Esophagus squamous epithelium (tissue), 5 donors: ENCODE results near the gene HLX. TPM values are rescaled to one million over a fixed set of nuclear protein-coding genes. Genes with fewer than 3 reads are reported as not detected.

Source experiments
- DNase-seq: peaks from one replicate; lab custom pipeline; 2025; lab: John Stamatoyannopoulos, UW
- H3K27ac ChIP-seq, 4 donors: fragments of 200-600 bp; sonication (generic); one replicate each; pipeline ENCODE4 v1.5.1; 2016 to 2019; ENCODE audit warnings: mild to moderate bottlenecking in 1 of 4
- H3K27me3 ChIP-seq, 4 donors: fragments of 200-600 bp; sonication (generic); 1 replicate in 3 of 4; 2 replicates in 1 of 4; pipeline versions ENCODE4 v1.5.1 to v1.6.0; 2017 to 2021; ENCODE audit warnings: antibody characterized with exemption in 1 of 4
- H3K36me3 ChIP-seq, 3 donors: fragments of 200-600 bp; sonication (generic); one replicate each; pipeline ENCODE4 v1.5.1; 2016 to 2019
- H3K4me1 ChIP-seq, 3 donors: fragments of 200-600 bp; sonication (generic); one replicate each; pipeline ENCODE4 v1.5.1; 2017 to 2019
- H3K4me3 ChIP-seq, 4 donors: fragments of 200-600 bp; sonication (generic); 1 replicate in 3 of 4; 2 replicates in 1 of 4; pipeline ENCODE4 v1.5.1; 2016 to 2019; ENCODE audit warnings: mild to moderate bottlenecking in 2 of 4, moderate library complexity in 1 of 4
- H3K9me3 ChIP-seq, 3 donors: fragments of 200-600 bp; sonication (generic); one replicate each; pipeline ENCODE4 v1.5.1; 2016 to 2019
- CTCF ChIP-seq, 6 experiments: fragments of 450-650 bp in 4 of 6; fragments of 200-600 bp in 2 of 6; sonication (generic) in 2 of 6; IDR thresholded peaks; one replicate each; pipeline ENCODE4 v1.5.1; 2016 to 2019; ENCODE audit warnings: antibody characterized with exemption in 6 of 6, mild to moderate bottlenecking in 4 of 6, moderate library complexity in 4 of 6
- POLR2A ChIP-seq, 4 donors: fragments of 450-650 bp; IDR thresholded peaks; one replicate each; pipeline ENCODE4 v1.6.1; 2017; ENCODE audit warnings: antibody characterized with exemption in 4 of 4, mild to moderate bottlenecking in 4 of 4, moderate library complexity in 3 of 4
- WGBS, 2 donors: methylation state at CpG; one replicate each; pipeline ENCODE4 v1.1.5; 2018; 5-methylcytosine and 5-hydroxymethylcytosine counted together
- intact Hi-C: fragments of 100-400 bp; cut with DNase I; formaldehyde crosslinking; loops from one replicate; pipeline ENCODE4 v1.15.0; 2022
- total RNA-seq, 4 donors: library from RNA; depleted of rRNA; stranded (reverse); fragments of >200 nt; gene quantifications; one replicate each; pipeline ENCODE4 v1.1.0, GENCODE V29; 2016
- donor health status: DM: yes; HTN: yes; CAD: no.

Gene HLX
- total RNA-seq, 4 donors from 2014 or later, result 0.23 to 7.2 (median 0.97) TPM

GRCh38 chr1:220928725-220929300 is 49.6 kb downstream of the HLX start:
- H3K4me3 ChIP-seq, result no peak overlapping the region
- DNase-seq, result no peak
- H3K4me1 ChIP-seq, result no peaks in the 10 kb centered on the region
- H3K27ac ChIP-seq, result no peak overlapping the region
- TF ChIP-seq POLR2A (IDR thresholded peaks at IDR 0.05), result no peak
- no peak for TF ChIP-seq CTCF (IDR thresholded peaks at IDR 0.05)
- no peaks in the 10 kb centered on the region for H3K36me3 ChIP-seq
- 53 to 74% methylated on average over 5 of the region's 5 CpGs for WGBS, 2 donors
- H3K27me3 ChIP-seq, result peaks cover 0 to 11% (median 0%) of the 10 kb centered on the region in 4 donors
- intact Hi-C loops, result no loop called here
- H3K9me3 ChIP-seq, result no peaks in the 10 kb centered on the region

GRCh38 chr1:220929304-220929703 is 50.1 kb downstream of the HLX start:
- Histone ChIP-seq H3K27ac (no peak overlapping the region), H3K4me3 (no peak overlapping the region), H3K4me1 (no peaks in the 10 kb centered on the region), H3K9me3 (no peaks in the 10 kb centered on the region), H3K27me3 (peaks cover 0 to 11% (median 0%) of the 10 kb centered on the region in 4 donors), H3K36me3 (no peaks in the 10 kb centered on the region)
- DNase-seq, result no peak
- 22 to 24% methylated on average over 1 of the region's 1 CpG for WGBS, 2 donors
- intact Hi-C loops, result no loop called here
- TF ChIP-seq POLR2A (IDR thresholded peaks at IDR 0.05), result no peak

Other genes with a start within 250 kb of the HLX start
- 1 to 10 TPM; 1.1 to 7.8 (median 4.2) TPM for gene C1orf115, start 189.1 kb upstream of the HLX start, total RNA-seq
- 1 to 10 TPM; 1.5 to 6.7 (median 6.1) TPM for gene MTARC2, start 131.1 kb upstream of the HLX start, total RNA-seq
- 10 to 100 TPM in 1 of 4 donors, 1 to 10 TPM in 3; 2.3 to 12.2 (median 4.9) TPM for gene MTARC1, start 92.5 kb upstream of the HLX start, total RNA-seq